HEK293T (cell line): ENCODE data around the gene TTC6.

Source experiments
- CTCF ChIA-PET: fragments of 350-600 bp; formaldehyde crosslinking; extraction: SDS; loops from one replicate; lab custom pipeline; 2021; ENCODE audit warnings: antibody characterized with exemption, inconsistent platforms; lab: Yijun Ruan, JAX
- POLR2A ChIA-PET: fragments of 350-600 bp; formaldehyde crosslinking; extraction: SDS; loops from one replicate; lab custom pipeline; 2020; ENCODE audit warnings: antibody characterized with exemption, inconsistent platforms; lab: Yijun Ruan, JAX
- DNase-seq: peaks from one replicate; pipeline ENCODE4 v3.0.0; 2012; ENCODE audit warnings: mixed read lengths; ENCODE audit errors: extremely low spot score
- ARNT ChIP-seq: fragments of 450-650 bp; IDR thresholded peaks from 2 replicates; pipeline ENCODE4 v1.6.1; 2017; ENCODE audit warnings: mild to moderate bottlenecking
- BHLHE40 ChIP-seq: fragments of 450-650 bp; IDR thresholded peaks from 2 replicates; pipeline ENCODE4 v1.6.1; 2016; ENCODE audit warnings: mild to moderate bottlenecking, moderate library complexity, borderline replicate concordance
- CTBP1 ChIP-seq: fragments of 450-650 bp; IDR thresholded peaks from 2 replicates; pipeline ENCODE4 v1.6.1; 2016; ENCODE audit warnings: borderline replicate concordance
- ELF4 ChIP-seq: fragments of 450-650 bp; IDR thresholded peaks from 2 replicates; pipeline ENCODE4 v1.6.1; 2017; ENCODE audit warnings: antibody characterized with exemption
- FOXA1 ChIP-seq: fragments of 450-650 bp; IDR thresholded peaks from 2 replicates; pipeline ENCODE4 v1.6.1; 2016; ENCODE audit warnings: mild to moderate bottlenecking
- FOXK2 ChIP-seq: fragments of 450-650 bp; IDR thresholded peaks from 2 replicates; pipeline ENCODE4 v1.6.1; 2016; ENCODE audit warnings: mild to moderate bottlenecking
- FOXM1 ChIP-seq: fragments of 450-650 bp; IDR thresholded peaks from 2 replicates; pipeline ENCODE4 v1.6.1; 2017; ENCODE audit warnings: mild to moderate bottlenecking, borderline replicate concordance
- HDGF ChIP-seq: fragments of 450-650 bp; IDR thresholded peaks from 2 replicates; pipeline ENCODE4 v1.6.1; 2017; ENCODE audit warnings: antibody characterized with exemption, borderline replicate concordance
- L3MBTL2 ChIP-seq: fragments of 450-650 bp; conservative IDR thresholded peaks from 2 replicates; pipeline ENCODE4 v1.6.1; 2016; ENCODE audit warnings: mild to moderate bottlenecking
- LEF1 ChIP-seq: fragments of 450-650 bp; IDR thresholded peaks from 2 replicates; pipeline ENCODE4 v1.6.1; 2017; ENCODE audit warnings: mild to moderate bottlenecking, borderline replicate concordance
- NFRKB ChIP-seq: fragments of 450-650 bp; IDR thresholded peaks from 2 replicates; pipeline ENCODE4 v1.6.1; 2016; ENCODE audit warnings: mild to moderate bottlenecking, moderate library complexity
- SP1 ChIP-seq: fragments of 450-650 bp; IDR thresholded peaks from 2 replicates; pipeline ENCODE4 v1.6.1; 2017
- SUZ12 ChIP-seq: fragments of 450-650 bp; IDR thresholded peaks from 2 replicates; pipeline ENCODE4 v1.6.1; 2016; ENCODE audit warnings: mild to moderate bottlenecking
- TARDBP ChIP-seq: fragments of 450-650 bp; IDR thresholded peaks from 2 replicates; pipeline ENCODE4 v1.6.1; 2016
- ZNF384 ChIP-seq: fragments of 450-650 bp; IDR thresholded peaks from 2 replicates; pipeline ENCODE4 v1.6.1; 2016
- TF ChIP-seq, protein P1 (sequence below): fragments of 450-650 bp; IDR thresholded peaks from 2 replicates; pipeline ENCODE4 v1.6.1; 2016

TTC6 gene

DNA sequence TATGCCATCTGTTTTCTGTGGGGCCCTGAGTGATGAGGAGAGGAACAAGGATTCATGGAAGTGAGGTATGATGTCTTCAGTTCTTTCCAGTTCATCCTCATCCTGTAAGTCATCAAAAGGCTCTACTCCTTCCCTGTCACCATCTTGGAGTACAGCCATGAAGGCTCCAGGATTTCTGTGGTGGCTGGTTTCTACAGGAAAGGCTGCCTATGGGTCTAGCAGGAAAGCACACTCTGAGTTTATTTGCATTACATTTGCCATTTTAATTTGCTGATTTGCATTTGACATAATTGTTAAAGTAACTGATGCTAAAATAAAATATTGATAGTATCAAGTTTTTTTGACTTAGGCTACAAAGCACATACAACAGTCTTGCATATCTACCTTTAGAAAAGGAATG is 11.2 kb downstream of the TTC6 start:
- POLR2A ChIA-PET = no interaction called here
- CTCF ChIA-PET = no interaction called here
- no peak for TF ChIP-seq ELF4
- no peak for TF ChIP-seq TARDBP
- no peak for TF ChIP-seq NFRKB
- no peak for TF ChIP-seq SP1
- no peak for TF ChIP-seq BHLHE40
- no peak for TF ChIP-seq LEF1
- no peak for TF ChIP-seq ARNT
- TF ChIP-seq FOXA1 = no peak
- no peak for TF ChIP-seq FOXM1
- TF ChIP-seq FOXK2 = no peak
- TF ChIP-seq CTBP1 = no peak
- no peak for TF ChIP-seq SUZ12
- TF ChIP-seq ZNF384 = no peak
- TF ChIP-seq, protein P1, sequence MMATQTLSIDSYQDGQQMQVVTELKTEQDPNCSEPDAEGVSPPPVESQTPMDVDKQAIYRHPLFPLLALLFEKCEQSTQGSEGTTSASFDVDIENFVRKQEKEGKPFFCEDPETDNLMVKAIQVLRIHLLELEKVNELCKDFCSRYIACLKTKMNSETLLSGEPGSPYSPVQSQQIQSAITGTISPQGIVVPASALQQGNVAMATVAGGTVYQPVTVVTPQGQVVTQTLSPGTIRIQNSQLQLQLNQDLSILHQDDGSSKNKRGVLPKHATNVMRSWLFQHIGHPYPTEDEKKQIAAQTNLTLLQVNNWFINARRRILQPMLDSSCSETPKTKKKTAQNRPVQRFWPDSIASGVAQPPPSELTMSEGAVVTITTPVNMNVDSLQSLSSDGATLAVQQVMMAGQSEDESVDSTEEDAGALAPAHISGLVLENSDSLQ = no peak
- no peak for TF ChIP-seq HDGF
- no peak for TF ChIP-seq L3MBTL2
- no peak for DNase-seq

DNA sequence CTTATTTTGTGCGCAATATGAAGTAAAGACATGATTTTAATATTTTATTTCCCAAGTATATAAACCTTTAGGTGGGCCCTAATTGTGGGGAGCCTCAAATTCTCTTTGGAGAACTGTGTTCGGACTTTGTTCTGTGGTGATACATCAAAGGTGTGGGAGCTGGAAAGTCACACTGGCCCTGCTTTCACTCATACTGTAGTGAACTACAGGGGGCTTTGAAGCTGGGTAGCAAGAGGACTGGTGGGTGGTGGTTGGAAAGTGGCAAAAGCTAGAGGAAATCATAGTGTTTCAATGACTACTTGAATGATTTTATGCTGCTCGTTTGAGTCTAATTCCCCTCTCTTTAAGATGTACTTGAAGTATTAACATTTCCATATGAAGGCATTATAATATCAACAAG is 13.2 kb downstream of the TTC6 start:
- TF ChIP-seq SUZ12 = no peak
- TF ChIP-seq NFRKB = no peak
- no peak for TF ChIP-seq L3MBTL2
- no peak for TF ChIP-seq TARDBP
- no peak for TF ChIP-seq FOXK2
- no peak for TF ChIP-seq ELF4
- no peak for TF ChIP-seq FOXM1
- no peak for TF ChIP-seq LEF1
- no peak for TF ChIP-seq ARNT
- no peak for TF ChIP-seq SP1
- TF ChIP-seq CTBP1 = no peak
- no peak for TF ChIP-seq ZNF384
- TF ChIP-seq FOXA1 = no peak
- TF ChIP-seq BHLHE40 = no peak
- TF ChIP-seq, protein P1 = no peak
- no peak for TF ChIP-seq HDGF
- POLR2A ChIA-PET = no interaction called here
- CTCF ChIA-PET = no interaction called here
- DNase-seq = no peak

DNA sequence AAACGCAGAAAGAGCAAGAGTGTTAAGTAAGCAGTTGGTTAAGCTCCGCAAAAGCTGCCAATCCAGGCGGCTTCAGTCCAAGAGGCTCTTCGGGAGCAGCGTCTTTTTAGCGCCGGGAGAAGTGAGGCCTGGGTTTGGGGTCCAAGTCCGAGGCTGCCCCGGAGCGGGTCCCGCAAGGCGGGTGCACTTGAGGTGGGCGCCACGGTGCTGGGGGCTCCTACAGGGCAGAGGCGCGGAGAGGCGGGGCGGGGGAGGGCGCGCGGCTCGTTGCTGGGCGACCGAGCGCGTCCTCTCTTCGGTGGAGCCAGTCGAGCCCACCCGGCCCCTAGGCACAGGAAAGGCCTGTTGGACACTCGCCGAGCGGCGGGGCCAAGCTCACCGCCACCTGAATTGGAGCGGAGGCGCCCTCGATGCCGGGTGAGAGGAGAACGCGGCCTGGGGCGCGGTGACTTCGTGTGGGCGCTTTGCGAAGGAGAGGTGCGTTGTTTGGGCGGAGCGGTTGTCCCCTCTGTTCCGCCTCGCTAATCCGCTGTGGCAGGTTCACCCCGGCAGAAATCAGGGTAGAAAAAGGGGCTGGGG is 15.6 kb downstream of the TTC6 start:
- ChIA-PET POLR2A (no interaction called here), CTCF (no interaction called here)
- TF ChIP-seq ARNT = no peak
- TF ChIP-seq SUZ12 = no peak
- no peak for TF ChIP-seq FOXM1
- no peak for TF ChIP-seq TARDBP
- TF ChIP-seq NFRKB = no peak
- TF ChIP-seq FOXA1 = no peak
- no peak for TF ChIP-seq CTBP1
- TF ChIP-seq SP1 = no peak
- TF ChIP-seq, protein P1 = no peak
- TF ChIP-seq FOXK2 = no peak
- no peak for TF ChIP-seq BHLHE40
- TF ChIP-seq L3MBTL2 = no peak
- no peak for TF ChIP-seq LEF1
- TF ChIP-seq HDGF = no peak
- no peak for TF ChIP-seq ZNF384
- no peak for TF ChIP-seq ELF4

DNA sequence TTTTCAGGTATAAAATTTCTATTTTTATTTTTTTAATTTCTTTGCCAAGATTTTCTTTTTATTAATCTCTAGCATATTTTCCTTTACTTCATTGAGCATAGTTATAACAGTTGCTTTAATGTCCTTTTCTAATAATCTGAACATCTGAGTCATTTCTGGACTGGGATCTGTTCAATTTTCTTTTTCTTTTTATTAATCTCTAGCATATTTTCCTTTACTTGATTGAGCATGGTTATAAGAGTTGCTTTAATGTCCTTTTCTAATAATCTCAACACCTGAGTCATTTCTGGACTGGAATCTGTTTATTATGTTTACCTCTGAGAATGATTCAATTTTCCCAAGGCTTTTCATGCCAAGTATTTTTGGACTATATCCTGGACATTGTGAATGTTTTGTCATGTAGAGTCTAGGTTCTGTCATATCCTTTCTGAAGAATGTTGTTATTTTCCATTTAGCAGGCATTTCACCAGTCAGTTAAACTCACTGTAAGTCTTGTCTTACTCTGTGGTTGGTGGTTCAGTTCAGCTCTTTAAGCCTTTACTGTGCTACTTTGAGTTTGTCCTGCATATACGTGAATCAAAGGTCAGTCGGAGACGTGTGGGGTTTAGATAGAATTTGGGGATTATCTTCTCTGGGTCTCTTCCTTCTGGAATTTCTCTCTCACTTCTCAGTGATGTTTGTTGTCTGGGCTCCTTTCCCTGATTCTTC is 20.3 kb downstream of the TTC6 start:
- POLR2A ChIA-PET = no interaction called here
- TF ChIP-seq FOXM1 = no peak
- no peak for DNase-seq
- CTCF ChIA-PET = no interaction called here

More for the DNA sequence above, 15.6 kb downstream of the TTC6 start:
- DNase-seq = no peak

DNA sequence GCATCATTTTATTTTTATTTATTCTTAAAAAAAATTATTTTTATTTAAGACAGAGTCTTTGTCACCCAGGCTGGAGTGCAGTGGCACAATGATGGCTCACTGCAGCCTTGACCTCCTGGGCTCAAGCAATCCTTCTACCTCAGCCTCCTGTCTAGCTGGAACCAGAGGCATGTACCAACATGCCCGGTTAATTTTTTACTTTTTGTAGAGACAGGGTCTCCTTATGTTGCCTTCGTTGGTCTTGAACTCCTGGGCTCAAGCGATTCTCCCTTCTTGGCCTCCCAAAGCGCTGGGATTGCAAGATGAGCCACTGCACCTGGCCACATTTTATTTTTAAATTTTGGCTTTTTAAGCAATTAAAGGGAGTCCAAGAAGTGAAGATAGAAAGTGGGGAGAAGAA is 21.4 kb downstream of the TTC6 start:
- TF ChIP-seq L3MBTL2 (no peak), FOXK2 (no peak)
- DNase-seq = no peak
- CTCF ChIA-PET = no interaction called here
- POLR2A ChIA-PET = no interaction called here

DNA sequence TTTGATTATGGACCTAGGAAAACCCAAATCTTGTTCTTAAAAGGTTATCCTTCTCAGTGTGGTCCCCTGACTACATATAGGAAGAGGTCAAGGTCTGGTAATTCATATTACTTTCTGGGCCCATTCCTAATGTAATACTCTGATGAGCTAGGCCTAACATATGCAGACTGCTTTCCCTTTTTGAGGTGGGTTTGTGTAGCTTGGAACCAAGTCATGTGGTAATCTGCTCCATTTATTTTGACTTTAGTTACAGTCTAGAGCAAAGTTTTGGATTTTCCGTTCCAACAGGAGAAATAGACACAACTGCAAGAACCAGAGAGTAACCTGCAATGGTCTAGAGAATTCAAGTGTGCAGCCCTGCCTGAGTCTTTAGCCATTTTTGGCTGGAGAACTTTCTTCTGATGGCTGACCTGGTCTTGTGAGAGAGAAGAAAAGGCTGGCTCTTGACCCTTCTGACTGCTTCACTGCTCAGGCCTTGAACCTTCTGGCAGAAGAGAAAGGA is 22.5 kb downstream of the TTC6 start:
- ChIA-PET POLR2A (no interaction called here), CTCF (no interaction called here)
- DNase-seq = no peak
- no peak for TF ChIP-seq SUZ12
- no peak for TF ChIP-seq TARDBP
- TF ChIP-seq L3MBTL2 = no peak
- TF ChIP-seq NFRKB = no peak
- no peak for TF ChIP-seq ARNT
- no peak for TF ChIP-seq FOXK2
- TF ChIP-seq SP1 = no peak
- TF ChIP-seq, protein P1 = no peak
- TF ChIP-seq FOXM1 = no peak
- no peak for TF ChIP-seq LEF1
- TF ChIP-seq ELF4 = no peak
- TF ChIP-seq FOXA1 = no peak
- TF ChIP-seq BHLHE40 = no peak
- TF ChIP-seq HDGF = no peak
- no peak for TF ChIP-seq CTBP1
- no peak for TF ChIP-seq ZNF384
